DND-41 (cell line): Measurements from ENCODE around the gene ANXA3.

Source experiments
- ATAC-seq: fragments of 200-7000 bp; cut with Tn5 transposase; 3 replicates; pipeline ENCODE4 v1.9.1; 2021; ENCODE audit warnings: low read depth; ENCODE audit not compliant: insufficient read depth
- DNase-seq: peaks from one replicate; pipeline ENCODE4 v3.0.0-alpha.2; 2020
- H2AFZ ChIP-seq: 2 replicates; pipeline ENCODE4 v1.6.0; 2012; ENCODE audit warnings: low read depth, low read length
- H3K27ac ChIP-seq: 2 replicates; pipeline ENCODE4 v1.5.1; 2012; ENCODE audit warnings: low read length, inconsistent platforms
- H3K27me3 ChIP-seq: fragments of 200-600 bp; sonication (generic); 2 replicates; pipeline ENCODE4 v1.6.0; 2012; ENCODE audit warnings: low read length, mild to moderate bottlenecking, inconsistent platforms; ENCODE audit not compliant: insufficient read depth, poor library complexity
- H3K36me3 ChIP-seq: 2 replicates; pipeline ENCODE4 v1.5.1; 2012; ENCODE audit warnings: low read length, inconsistent platforms; ENCODE audit not compliant: insufficient read depth
- H3K4me1 ChIP-seq: 2 replicates; pipeline ENCODE4 v1.5.1; 2012; ENCODE audit warnings: mild to moderate bottlenecking, low read length; ENCODE audit not compliant: insufficient read depth
- H3K4me2 ChIP-seq: 2 replicates; pipeline ENCODE4 v1.6.0; 2012; ENCODE audit warnings: mild to moderate bottlenecking, moderate library complexity, low read length, inconsistent platforms; ENCODE audit not compliant: insufficient read depth
- H3K4me3 ChIP-seq, 2 experiments: fragments of 200-600 bp in 1 of 2; shearing (Covaris generic) in 1 of 2; 2 replicates each; pipeline ENCODE4 v1.5.1; 2012 to 2016; ENCODE audit warnings: inconsistent platforms in 2 of 2, low read length in 2 of 2, mild to moderate bottlenecking in 2 of 2, low read depth in 1 of 2, moderate library complexity in 1 of 2
- H3K79me2 ChIP-seq: 2 replicates; pipeline ENCODE4 v1.6.0; 2012; ENCODE audit warnings: low read length, inconsistent platforms; ENCODE audit not compliant: insufficient read depth
- H3K9ac ChIP-seq: 2 replicates; pipeline ENCODE4 v1.6.0; 2012; ENCODE audit warnings: low read depth, mild to moderate bottlenecking, inconsistent platforms, low read length, moderate library complexity
- H3K9me3 ChIP-seq: 2 replicates; pipeline ENCODE4 v1.5.1; 2012; ENCODE audit warnings: low read length, moderate library complexity, mild to moderate bottlenecking, inconsistent platforms; ENCODE audit not compliant: insufficient read depth, severe bottlenecking
- H4K20me1 ChIP-seq: 2 replicates; pipeline ENCODE4 v1.6.0; 2012; ENCODE audit warnings: low read length; ENCODE audit not compliant: insufficient read depth
- EZH2 ChIP-seq: IDR thresholded peaks from 3 replicates; pipeline ENCODE4 v1.6.1; 2012; ENCODE audit warnings: borderline replicate concordance, low read depth, mild to moderate bottlenecking, moderate library complexity, low read length, inconsistent platforms; ENCODE audit not compliant: severe bottlenecking
- TF ChIP-seq, protein P1 (sequence below): IDR thresholded peaks from 2 replicates; pipeline ENCODE4 v1.5.1; 2012; ENCODE audit warnings: borderline replicate concordance, low read length, moderate library complexity, mild to moderate bottlenecking; ENCODE audit not compliant: poor library complexity, severe bottlenecking; ENCODE audit errors: extremely low read depth

ANXA3 gene

DNA sequence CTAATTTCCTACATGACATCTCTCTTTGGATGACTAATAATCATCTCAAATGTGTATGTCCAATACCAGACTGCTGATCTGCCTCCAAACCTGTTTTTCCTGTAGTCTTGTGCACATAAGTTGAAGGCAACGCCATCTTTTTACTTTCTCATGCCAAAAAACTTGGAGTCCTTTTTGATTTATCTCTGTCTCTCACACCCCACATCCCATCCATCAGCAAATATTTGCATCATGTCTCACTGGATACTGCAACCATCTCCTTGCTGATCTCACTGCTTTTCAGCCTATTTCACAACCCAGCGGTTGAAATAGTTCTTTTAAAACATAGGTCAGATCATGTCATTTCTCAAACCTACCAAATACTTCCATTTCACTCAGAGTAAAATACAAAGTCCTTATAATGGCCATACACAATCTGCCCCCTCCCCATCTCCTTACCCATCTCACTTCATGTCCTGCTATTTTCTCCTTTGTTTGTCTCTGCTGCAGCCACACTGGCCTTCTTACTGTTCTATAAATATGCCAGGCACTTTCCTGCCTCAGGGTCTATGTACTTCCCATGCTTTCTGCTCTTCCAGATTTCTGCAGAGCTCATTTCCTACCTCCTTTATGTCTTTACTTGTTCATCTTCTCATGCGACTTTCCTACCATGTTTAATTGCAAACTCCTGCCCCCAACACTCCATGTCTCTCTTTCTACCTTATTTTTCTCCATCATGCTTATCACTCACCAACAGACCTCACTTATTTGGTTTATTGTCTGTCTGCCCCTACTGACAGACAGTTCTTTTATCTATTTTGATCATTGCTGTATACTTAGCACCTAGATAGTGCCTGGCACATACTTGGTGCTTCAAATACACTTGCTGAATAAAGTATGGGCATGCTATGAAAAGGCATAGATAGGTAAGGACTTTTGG is 98.8 kb downstream of the ANXA3 start:
- Histone ChIP-seq H3K4me3 (no peak overlapping the region), H4K20me1 (no peaks in the 10 kb centered on the region), H3K4me1 (peaks cover 6% of the 10 kb centered on the region), H3K79me2 (no peaks in the 10 kb centered on the region), H3K4me2 (no peak overlapping the region), H3K27me3 (no peaks in the 10 kb centered on the region), H3K36me3 (no peaks in the 10 kb centered on the region), H3K27ac (no peak overlapping the region), H3K9me3 (no peaks in the 10 kb centered on the region), H3K9ac (no peak overlapping the region), H2AFZ (no peak overlapping the region)
- TF ChIP-seq, protein P1, sequence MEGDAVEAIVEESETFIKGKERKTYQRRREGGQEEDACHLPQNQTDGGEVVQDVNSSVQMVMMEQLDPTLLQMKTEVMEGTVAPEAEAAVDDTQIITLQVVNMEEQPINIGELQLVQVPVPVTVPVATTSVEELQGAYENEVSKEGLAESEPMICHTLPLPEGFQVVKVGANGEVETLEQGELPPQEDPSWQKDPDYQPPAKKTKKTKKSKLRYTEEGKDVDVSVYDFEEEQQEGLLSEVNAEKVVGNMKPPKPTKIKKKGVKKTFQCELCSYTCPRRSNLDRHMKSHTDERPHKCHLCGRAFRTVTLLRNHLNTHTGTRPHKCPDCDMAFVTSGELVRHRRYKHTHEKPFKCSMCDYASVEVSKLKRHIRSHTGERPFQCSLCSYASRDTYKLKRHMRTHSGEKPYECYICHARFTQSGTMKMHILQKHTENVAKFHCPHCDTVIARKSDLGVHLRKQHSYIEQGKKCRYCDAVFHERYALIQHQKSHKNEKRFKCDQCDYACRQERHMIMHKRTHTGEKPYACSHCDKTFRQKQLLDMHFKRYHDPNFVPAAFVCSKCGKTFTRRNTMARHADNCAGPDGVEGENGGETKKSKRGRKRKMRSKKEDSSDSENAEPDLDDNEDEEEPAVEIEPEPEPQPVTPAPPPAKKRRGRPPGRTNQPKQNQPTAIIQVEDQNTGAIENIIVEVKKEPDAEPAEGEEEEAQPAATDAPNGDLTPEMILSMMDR = no peak
- no peak for TF ChIP-seq EZH2
- ATAC-seq = no peak
- no peak for DNase-seq

DNA sequence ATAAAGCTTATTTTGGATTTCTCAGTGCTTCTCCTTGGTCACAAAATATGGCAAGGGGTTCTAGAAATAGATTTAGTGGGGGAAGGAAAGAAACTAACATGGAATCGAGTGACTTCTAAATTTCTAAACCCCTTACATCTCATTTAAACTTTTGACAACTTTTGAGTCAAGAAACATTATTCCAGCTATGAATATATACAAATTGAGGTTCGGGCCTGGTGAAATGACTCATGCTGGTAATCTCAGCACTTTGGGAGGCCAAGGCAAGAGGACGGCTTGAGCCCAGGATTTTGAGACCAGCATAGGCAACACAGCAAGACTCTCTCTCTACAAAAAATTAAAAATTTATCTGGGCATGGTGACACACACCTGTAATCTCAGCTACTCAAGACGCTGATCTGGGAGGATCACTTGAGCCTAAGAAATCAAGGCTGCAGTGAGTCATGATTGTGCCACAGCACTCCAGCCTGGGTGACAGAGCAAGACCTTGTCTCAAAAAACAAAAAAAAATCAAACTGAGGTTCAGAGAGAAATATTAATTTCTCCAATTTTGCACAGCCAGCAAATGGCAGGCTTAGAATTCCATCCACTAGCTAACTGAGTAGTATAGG is 99.8 kb downstream of the ANXA3 start:
- Histone ChIP-seq H3K79me2 (no peaks in the 10 kb centered on the region), H4K20me1 (no peaks in the 10 kb centered on the region), H2AFZ (no peak overlapping the region), H3K4me1 (peaks cover 11% of the 10 kb centered on the region), H3K4me3 (no peak overlapping the region), H3K27me3 (no peaks in the 10 kb centered on the region), H3K4me2 (no peak overlapping the region), H3K9ac (no peak overlapping the region), H3K27ac (no peak overlapping the region), H3K9me3 (no peaks in the 10 kb centered on the region), H3K36me3 (no peaks in the 10 kb centered on the region)
- TF ChIP-seq EZH2 = no peak
- TF ChIP-seq, protein P1 = no peak
- ATAC-seq (no peak), DNase-seq (no peak)

DNA sequence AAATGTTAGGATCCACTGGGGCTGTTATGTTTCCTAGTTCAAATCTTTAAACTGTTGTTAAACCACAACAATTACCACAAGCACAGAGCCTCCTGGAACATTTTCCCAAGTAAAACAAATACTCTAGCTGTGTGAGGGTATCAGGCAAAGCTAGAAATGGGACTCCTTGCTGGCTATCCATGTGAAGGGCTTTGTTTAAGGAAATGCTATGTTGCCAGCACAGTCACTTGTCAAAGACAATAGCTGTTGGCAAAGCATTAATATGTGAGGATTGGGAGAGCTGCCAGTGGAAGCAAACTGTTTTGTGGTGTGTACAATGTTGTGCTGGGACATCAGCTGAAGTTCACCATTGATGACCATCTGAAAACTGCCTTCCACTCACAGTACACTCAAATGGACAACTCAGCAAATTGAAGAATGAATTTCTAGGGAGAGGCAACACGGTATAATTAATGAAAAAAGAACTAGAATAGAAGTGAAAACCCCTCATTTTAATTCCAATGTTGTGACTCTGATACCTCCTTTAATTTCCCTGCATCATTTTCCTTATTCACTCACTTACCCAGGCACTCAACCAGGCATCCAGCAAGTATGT is 100.8 kb downstream of the ANXA3 start:
- peaks cover 21% of the 10 kb centered on the region for H3K4me1 ChIP-seq
- H3K4me3 ChIP-seq = no peak overlapping the region
- no peak overlapping the region for H3K27ac ChIP-seq
- TF ChIP-seq, protein P1 = no peak
- no peak for TF ChIP-seq EZH2
- no peaks in the 10 kb centered on the region for H3K79me2 ChIP-seq
- H3K9ac ChIP-seq = no peak overlapping the region
- H4K20me1 ChIP-seq = no peaks in the 10 kb centered on the region
- H3K4me2 ChIP-seq = no peak overlapping the region
- no peaks in the 10 kb centered on the region for H3K36me3 ChIP-seq
- H2AFZ ChIP-seq = no peak overlapping the region
- H3K27me3 ChIP-seq = no peaks in the 10 kb centered on the region
- ATAC-seq = no peak
- DNase-seq = no peak
- no peaks in the 10 kb centered on the region for H3K9me3 ChIP-seq
